PFSK-1 (cell line): ENCODE data around the gene TRNP1.

Experiments used
- FOXP2 ChIP-seq: optimal IDR thresholded peaks from 2 replicates; pipeline ENCODE3; 2011; ENCODE audit warnings: borderline replicate concordance, control low read depth, inconsistent platforms; ENCODE audit not compliant: insufficient read depth; ENCODE audit errors: extremely low read length, extremely low read depth
- POLR2AphosphoS5 ChIP-seq: IDR thresholded peaks from 2 replicates; pipeline ENCODE4 v1.6.1; 2012; ENCODE audit warnings: low read depth, mild to moderate bottlenecking, control low read depth, low read length, moderate library complexity
- SIN3A ChIP-seq: IDR thresholded peaks from 2 replicates; pipeline ENCODE4 v1.6.1; 2012; ENCODE audit warnings: mild to moderate bottlenecking, low read length, moderate library complexity, borderline replicate concordance; ENCODE audit not compliant: insufficient read depth
- TAF1 ChIP-seq: IDR thresholded peaks from 2 replicates; pipeline ENCODE4 v1.6.1; 2012; ENCODE audit warnings: low read length, control low read depth, borderline replicate concordance; ENCODE audit not compliant: insufficient read depth
- TF ChIP-seq, protein P1 (sequence below), 2 experiments: IDR thresholded peaks; 2 replicates each; pipeline versions ENCODE4 v1.6.1 to v1.8.0; 2011 to 2012; ENCODE audit warnings: low read depth in 2 of 2, low read length in 2 of 2, control low read depth in 1 of 2, inconsistent platforms in 1 of 2, mild to moderate bottlenecking in 1 of 2, moderate library complexity in 1 of 2; ENCODE audit not compliant: insufficient read depth in 1 of 2

The TRNP1 gene

DNA sequence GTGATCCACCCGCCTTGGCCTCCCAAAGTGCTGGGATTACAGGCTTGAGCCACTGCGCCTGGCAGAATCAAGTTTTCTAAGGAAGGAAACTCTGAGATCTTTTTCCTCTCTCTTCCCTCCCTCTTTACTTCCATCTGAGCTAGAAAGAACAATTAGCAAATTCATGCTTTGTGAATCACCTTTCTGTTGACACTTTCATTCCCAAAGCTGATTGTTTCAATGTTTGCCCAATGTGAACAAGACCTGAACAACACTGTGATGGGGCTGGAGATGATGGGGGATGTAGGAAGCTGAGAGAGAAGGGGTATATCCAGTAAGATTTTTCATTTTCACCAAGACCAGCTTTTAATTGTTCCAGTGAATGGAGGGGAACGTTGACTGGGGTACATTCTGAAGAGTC, 24.8 kb downstream of the TRNP1 start:
- TF ChIP-seq FOXP2 = no peak
- TF ChIP-seq, protein P1, sequence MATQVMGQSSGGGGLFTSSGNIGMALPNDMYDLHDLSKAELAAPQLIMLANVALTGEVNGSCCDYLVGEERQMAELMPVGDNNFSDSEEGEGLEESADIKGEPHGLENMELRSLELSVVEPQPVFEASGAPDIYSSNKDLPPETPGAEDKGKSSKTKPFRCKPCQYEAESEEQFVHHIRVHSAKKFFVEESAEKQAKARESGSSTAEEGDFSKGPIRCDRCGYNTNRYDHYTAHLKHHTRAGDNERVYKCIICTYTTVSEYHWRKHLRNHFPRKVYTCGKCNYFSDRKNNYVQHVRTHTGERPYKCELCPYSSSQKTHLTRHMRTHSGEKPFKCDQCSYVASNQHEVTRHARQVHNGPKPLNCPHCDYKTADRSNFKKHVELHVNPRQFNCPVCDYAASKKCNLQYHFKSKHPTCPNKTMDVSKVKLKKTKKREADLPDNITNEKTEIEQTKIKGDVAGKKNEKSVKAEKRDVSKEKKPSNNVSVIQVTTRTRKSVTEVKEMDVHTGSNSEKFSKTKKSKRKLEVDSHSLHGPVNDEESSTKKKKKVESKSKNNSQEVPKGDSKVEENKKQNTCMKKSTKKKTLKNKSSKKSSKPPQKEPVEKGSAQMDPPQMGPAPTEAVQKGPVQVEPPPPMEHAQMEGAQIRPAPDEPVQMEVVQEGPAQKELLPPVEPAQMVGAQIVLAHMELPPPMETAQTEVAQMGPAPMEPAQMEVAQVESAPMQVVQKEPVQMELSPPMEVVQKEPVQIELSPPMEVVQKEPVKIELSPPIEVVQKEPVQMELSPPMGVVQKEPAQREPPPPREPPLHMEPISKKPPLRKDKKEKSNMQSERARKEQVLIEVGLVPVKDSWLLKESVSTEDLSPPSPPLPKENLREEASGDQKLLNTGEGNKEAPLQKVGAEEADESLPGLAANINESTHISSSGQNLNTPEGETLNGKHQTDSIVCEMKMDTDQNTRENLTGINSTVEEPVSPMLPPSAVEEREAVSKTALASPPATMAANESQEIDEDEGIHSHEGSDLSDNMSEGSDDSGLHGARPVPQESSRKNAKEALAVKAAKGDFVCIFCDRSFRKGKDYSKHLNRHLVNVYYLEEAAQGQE (IDR thresholded peaks at IDR 0.05; ENCODE audit: insufficient read depth in 1 of 2, low read depth in 2 of 2, low read length in 2 of 2) = no peak

DNA sequence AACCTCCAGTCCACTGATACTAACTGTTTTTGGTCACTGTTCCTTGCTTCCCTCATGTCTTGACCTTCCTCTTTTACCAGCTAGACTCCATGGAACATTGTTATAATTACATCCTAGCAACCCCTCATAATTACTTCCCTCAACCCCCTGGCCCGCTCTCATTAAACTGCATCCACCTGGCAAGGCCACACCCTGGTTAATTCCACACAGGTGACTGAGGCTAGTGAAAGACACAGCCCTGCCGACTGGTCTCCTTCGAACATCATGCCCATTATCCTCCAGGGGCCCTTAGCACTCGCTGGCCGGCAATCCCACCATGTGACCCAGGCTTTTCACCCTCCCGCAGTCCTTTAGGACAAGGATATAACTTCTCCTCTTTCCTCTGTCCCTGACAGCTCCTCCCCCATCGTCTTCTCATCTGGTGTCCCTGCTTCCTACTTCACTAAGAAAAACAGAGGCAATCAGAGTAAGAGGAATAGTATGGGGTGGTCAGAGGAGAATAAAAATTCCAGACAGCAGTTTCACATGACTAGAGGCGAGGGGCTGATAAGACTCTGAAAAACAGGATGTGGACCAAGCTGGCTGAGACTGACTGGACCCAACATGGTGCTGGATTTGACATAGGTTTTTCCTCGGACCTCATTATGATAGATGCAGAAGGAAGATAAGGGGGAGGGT, 28.0 kb downstream of the TRNP1 start:
- TF ChIP-seq POLR2AphosphoS5 (no peak), SIN3A (no peak), FOXP2 (no peak), TAF1 (no peak)
- TF ChIP-seq, protein P1 (IDR thresholded peaks at IDR 0.05; ENCODE audit: insufficient read depth in 1 of 2, low read depth in 2 of 2, low read length in 2 of 2) = no peak

DNA sequence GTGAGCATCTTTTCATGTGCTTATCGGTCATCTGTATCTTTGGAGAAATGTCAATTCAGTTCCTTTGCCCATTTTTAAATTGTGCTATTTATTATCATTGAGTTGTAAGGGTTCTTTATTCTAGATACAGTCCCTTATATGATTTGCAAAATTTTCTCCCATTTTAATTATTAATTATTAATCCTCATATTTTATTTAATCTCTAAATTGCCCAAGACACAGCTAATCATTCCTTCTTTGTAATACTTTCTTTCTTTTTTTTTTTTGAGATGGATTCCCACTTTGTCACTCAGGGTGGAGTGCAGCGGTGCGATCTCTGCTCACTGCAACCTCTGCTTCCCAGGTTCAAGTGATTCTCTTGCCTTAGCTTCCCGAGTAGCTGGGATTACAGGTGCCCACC, 32.2 kb downstream of the TRNP1 start:
- TF ChIP-seq, protein P1 (IDR thresholded peaks at IDR 0.05; ENCODE audit: insufficient read depth in 1 of 2, low read depth in 2 of 2, low read length in 2 of 2) = no peak

DNA sequence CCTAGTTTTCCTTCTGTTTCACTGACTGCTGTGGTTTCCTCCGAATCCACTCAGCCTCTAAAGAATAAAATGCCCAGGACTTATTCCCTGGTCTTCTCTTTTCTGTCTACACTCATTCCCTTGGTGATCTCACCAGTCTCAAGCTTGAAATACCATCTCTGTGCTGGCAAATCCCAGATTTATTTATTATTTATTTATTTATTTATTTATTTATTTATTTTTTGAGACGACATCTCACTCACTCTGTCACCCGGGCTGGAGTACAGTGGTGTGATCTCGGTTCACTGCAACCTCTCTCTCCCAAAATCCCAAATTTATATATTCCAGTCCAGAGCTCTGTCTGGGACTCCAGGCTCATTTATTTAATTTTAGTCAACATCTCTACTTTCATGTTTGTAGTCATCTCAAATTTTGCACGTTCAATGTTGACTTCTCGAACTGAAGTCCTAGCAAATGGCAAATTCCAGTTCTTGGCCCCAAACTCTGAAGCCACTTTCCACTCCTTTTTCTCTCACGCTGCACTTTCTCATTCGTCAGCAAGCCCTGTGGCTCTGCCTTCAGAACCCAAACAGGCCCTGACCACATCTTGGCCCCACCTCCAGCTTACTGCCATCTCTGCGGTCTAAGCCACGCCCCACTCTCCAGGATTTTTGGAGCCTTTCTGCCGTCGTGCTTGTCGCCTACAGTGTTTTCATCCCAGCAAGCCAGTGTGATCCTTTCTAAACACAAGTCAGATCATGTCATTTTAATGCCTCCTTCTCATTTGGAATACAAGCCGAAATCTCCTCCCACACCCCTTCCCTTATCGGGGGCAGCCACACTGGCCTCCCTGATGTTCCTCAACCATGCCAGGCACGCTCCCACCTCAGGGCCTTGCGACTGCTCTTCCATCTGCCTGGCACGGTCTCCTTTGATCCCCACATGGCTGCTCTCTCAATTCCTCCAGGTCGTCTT, 33.4 kb downstream of the TRNP1 start:
- no peak for TF ChIP-seq TAF1
- no peak for TF ChIP-seq POLR2AphosphoS5
- no peak for TF ChIP-seq SIN3A

DNA sequence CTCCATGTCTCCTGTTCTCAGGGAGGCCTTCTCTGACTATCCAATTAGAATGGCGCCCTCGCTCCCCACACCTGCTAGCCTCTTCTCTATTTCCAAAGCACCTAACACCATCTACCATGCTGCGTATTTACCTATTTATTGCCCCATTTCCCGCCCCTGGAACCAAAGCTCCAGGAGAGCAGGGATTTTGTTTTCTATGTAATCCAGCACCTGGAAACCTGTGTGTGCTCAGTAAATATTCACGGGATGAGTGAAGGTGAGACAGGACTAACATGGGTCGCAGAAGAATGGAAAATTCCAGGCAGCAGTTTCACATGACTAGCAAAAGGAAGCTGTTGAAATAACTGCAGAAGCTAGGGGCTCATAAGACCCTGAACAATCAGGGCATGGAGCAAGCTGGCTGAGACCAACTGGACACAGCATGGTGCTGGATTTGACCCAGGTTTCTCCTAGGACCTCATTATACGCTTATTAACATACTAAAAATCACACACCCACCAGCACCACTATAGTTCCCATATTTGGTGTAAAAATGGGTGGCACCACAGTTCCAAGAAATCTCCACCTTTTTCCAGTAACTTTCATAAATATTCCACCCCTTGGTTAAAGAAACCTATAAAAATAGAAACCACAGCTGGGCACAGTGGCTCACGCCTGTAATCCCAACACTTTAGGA, 34.2 kb downstream of the TRNP1 start:
- TF ChIP-seq SIN3A (no peak), TAF1 (no peak)

DNA sequence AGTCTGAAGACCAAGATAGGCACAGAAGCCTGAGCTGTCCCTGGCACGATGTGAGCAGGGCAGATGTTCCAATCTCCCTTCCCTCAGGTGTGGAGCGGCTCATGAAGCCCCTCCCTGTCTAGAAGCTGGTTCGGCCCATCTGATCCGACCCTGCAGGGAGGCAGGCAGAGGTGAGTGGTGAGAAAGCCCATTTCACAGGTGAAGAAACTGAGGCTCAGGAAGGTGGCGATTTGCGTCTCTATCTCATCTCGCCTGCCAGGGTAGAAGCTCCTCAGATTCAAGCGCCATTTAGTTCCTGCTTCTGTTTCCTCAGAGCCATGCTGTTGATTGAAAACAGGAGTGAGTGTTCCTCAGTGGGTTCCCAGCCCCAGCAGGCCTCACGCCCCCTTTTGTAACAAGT, 36.0 kb downstream of the TRNP1 start:
- TF ChIP-seq POLR2AphosphoS5 (no peak), SIN3A (no peak), FOXP2 (no peak), TAF1 (no peak)
